Naive thymus-derived CD4-positive, alpha-beta T cell (primary cell): ENCODE results near the gene RAB19. TPM values are rescaled to one million over a fixed set of nuclear protein-coding genes. Genes with fewer than 3 reads are reported as not detected.

Experiments
- ATAC-seq: fragments of 150-1000 bp; cut with Tn5 transposase; 2 replicates; pipeline ENCODE4 v1.10.0; 2021; ENCODE audit warnings: mild to moderate bottlenecking, moderate library complexity
- CTCF ChIA-PET: fragments of 350-600 bp; sonication (Branson Sonifier 250); formaldehyde crosslinking; loops from one replicate; lab custom pipeline; 2021; ENCODE audit warnings: antibody characterized with exemption; lab: Charles Lee
- POLR2A ChIA-PET: fragments of 350-600 bp; sonication (Branson Sonifier 250); formaldehyde crosslinking; loops from one replicate; lab custom pipeline; 2021; ENCODE audit warnings: antibody characterized with exemption, inconsistent platforms; lab: Charles Lee
- DNase-seq, 9 donors: peaks; one replicate each; pipeline versions ENCODE4 v3.0.0 to v3.0.0-alpha.2; 2020 to 2022; ENCODE audit warnings: mixed read lengths in 1 of 9
- H3K27ac ChIP-seq: one replicate; pipeline ENCODE4 v1.7.0; 2013; ENCODE audit warnings: mild to moderate bottlenecking, low read depth, low read length, moderate library complexity
- H3K27me3 ChIP-seq, 2 donors: one replicate each; pipeline ENCODE4 v1.7.0; 2013; ENCODE audit warnings: low read length in 2 of 2, mild to moderate bottlenecking in 2 of 2, moderate library complexity in 2 of 2; ENCODE audit not compliant: control insufficient read depth in 2 of 2, insufficient read depth in 2 of 2
- H3K36me3 ChIP-seq, 3 experiments: 1 replicate in 2 of 3; 2 replicates in 1 of 3; pipeline ENCODE4 v1.7.0; 2013; ENCODE audit warnings: low read length in 3 of 3, mild to moderate bottlenecking in 3 of 3, moderate library complexity in 1 of 3; ENCODE audit not compliant: insufficient read depth in 3 of 3, control insufficient read depth in 2 of 3
- H3K4me1 ChIP-seq, 2 donors: one replicate each; pipeline ENCODE4 v1.7.0; 2013; ENCODE audit warnings: low read length in 2 of 2, mild to moderate bottlenecking in 2 of 2, moderate library complexity in 1 of 2; ENCODE audit not compliant: control insufficient read depth in 2 of 2, insufficient read depth in 2 of 2
- H3K4me3 ChIP-seq: 2 replicates; pipeline ENCODE4 v1.7.0; 2013; ENCODE audit warnings: mild to moderate bottlenecking, low read length
- H3K9me3 ChIP-seq, 3 experiments: 1 replicate in 2 of 3; 2 replicates in 1 of 3; pipeline ENCODE4 v1.7.0; 2013; ENCODE audit warnings: low read length in 3 of 3; ENCODE audit not compliant: control insufficient read depth in 2 of 3
- H3K27ac Mint-ChIP-seq, 9 donors: one replicate each; pipeline ENCODE4 v1.8.0; 2020 to 2022; ENCODE audit warnings: mixed read lengths in 9 of 9, mild to moderate bottlenecking in 8 of 9, moderate library complexity in 5 of 9, inconsistent platforms in 2 of 9
- H3K27me3 Mint-ChIP-seq, 5 donors: one replicate each; pipeline ENCODE4 v1.8.0; 2021 to 2022; ENCODE audit warnings: mixed read lengths in 5 of 5, mild to moderate bottlenecking in 1 of 5
- H3K36me3 Mint-ChIP-seq, 5 donors: one replicate each; pipeline ENCODE4 v1.8.0; 2020 to 2022; ENCODE audit warnings: mixed read lengths in 5 of 5, mild to moderate bottlenecking in 3 of 5, inconsistent platforms in 1 of 5
- H3K4me1 Mint-ChIP-seq, 7 donors: one replicate each; pipeline ENCODE4 v1.8.0; 2020 to 2022; ENCODE audit warnings: mixed read lengths in 7 of 7, mild to moderate bottlenecking in 3 of 7, inconsistent platforms in 1 of 7
- H3K4me3 Mint-ChIP-seq, 10 donors: one replicate each; pipeline ENCODE4 v1.8.0; 2020 to 2022; ENCODE audit warnings: mild to moderate bottlenecking in 10 of 10, mixed read lengths in 10 of 10, moderate library complexity in 6 of 10, inconsistent platforms in 2 of 10
- H3K9me3 Mint-ChIP-seq, 11 donors: one replicate each; pipeline ENCODE4 v1.8.0; 2020 to 2022; ENCODE audit warnings: mixed read lengths in 11 of 11, mild to moderate bottlenecking in 4 of 11, inconsistent platforms in 1 of 11, moderate library complexity in 1 of 11
- intact Hi-C, 2 donors: fragments of 100-400 bp; cut with micrococcal nuclease; formaldehyde crosslinking; loops; one replicate each; pipeline ENCODE4 v1.15.1; 2023
- polyA plus RNA-seq, 2 donors: library from polyadenylated mRNA; unstranded; fragments of 300-500 nt; fragmentation: Illumina TruSeq; gene quantifications; one replicate each; pipeline ENCODE4 v1.2.3, GENCODE V29; 2021
- total RNA-seq, 6 experiments: library from RNA in 5 of 6; stranded (reverse) in 5 of 6; gene quantifications; 1 replicate in 5 of 6; 2 replicates in 1 of 6; pipeline ENCODE4 v1.2.3 and lab custom pipeline; 2021 to 2026

The RAB19 gene
- total and polyA plus RNA-seq, 7 experiments from 2014 or later, result 1.8 to 13.3 (median 3.3) TPM

GRCh38 chr7:140425718-140426117, 21.9 kb downstream of the RAB19 start:
- H3K9me3 Mint-ChIP-seq, result peaks cover 0 to 2% (median 0%) of the 10 kb centered on the region in 11 donors
- DNase-seq (no peak), ATAC-seq (no peak)
- no peaks in the 10 kb centered on the region for H3K9me3 ChIP-seq
- no peaks in the 10 kb centered on the region for H3K4me1 ChIP-seq
- intact Hi-C loops, result no loop called here
- POLR2A ChIA-PET, result no interaction called here
- H3K27me3 Mint-ChIP-seq, result no peaks in the 10 kb centered on the region
- H3K36me3 ChIP-seq, result peaks cover 0 to 9% (median 0%) of the 10 kb centered on the region in 3 experiments
- H3K27ac Mint-ChIP-seq, result peak overlapping the region in 1 of 9 donors; percentile 41
- peaks cover 0 to 23% (median 9%) of the 10 kb centered on the region in 5 donors for H3K36me3 Mint-ChIP-seq
- H3K27me3 ChIP-seq, result no peaks in the 10 kb centered on the region
- no peak overlapping the region for H3K27ac ChIP-seq
- CTCF ChIA-PET, result no interaction called here
- H3K4me1 Mint-ChIP-seq, result no peaks in the 10 kb centered on the region
- H3K4me3 ChIP-seq, result no peak overlapping the region
- no peak overlapping the region for H3K4me3 Mint-ChIP-seq

- Mint-ChIP-seq H3K4me3 (no peak overlapping the region), H3K36me3 (peaks cover 0 to 23% (median 9%) of the 10 kb centered on the region in 5 donors), H3K27me3 (no peaks in the 10 kb centered on the region), H3K4me1 (no peaks in the 10 kb centered on the region), H3K9me3 (peaks cover 0 to 2% (median 0%) of the 10 kb centered on the region in 11 donors), H3K27ac (peak overlapping the region in 4 of 9 donors; percentile 29 to 52 (median 40))
- ChIA-PET POLR2A (no interaction called here), CTCF (interaction anchor here (1.1 kb wide), 1 partner anchor 48 kb away, joined by 3 read pairs; no protein-coding TSS in a partner anchor)
- Histone ChIP-seq H3K9me3 (no peaks in the 10 kb centered on the region), H3K4me3 (no peak overlapping the region), H3K27ac (no peak overlapping the region), H3K27me3 (no peaks in the 10 kb centered on the region), H3K36me3 (peaks cover 0 to 9% (median 0%) of the 10 kb centered on the region in 3 experiments), H3K4me1 (no peaks in the 10 kb centered on the region)
- no peak for DNase-seq
- no peak for ATAC-seq
- intact Hi-C loops, result no loop called here
Observed at GRCh38 chr7:140426130-140426529, 22.3 kb downstream of the RAB19 start.

- Histone ChIP-seq H3K27me3 (no peaks in the 10 kb centered on the region), H3K27ac (no peak overlapping the region), H3K4me1 (no peaks in the 10 kb centered on the region), H3K36me3 (no peaks in the 10 kb centered on the region), H3K9me3 (no peaks in the 10 kb centered on the region), H3K4me3 (no peak overlapping the region)
- no peaks in the 10 kb centered on the region for H3K4me1 Mint-ChIP-seq
- no peak overlapping the region for H3K27ac Mint-ChIP-seq
- no peak for DNase-seq
- no peak for ATAC-seq
- ChIA-PET CTCF (no interaction called here), POLR2A (interaction anchor here (1.0 kb wide), 1 partner anchor 15 kb away, joined by 4 read pairs; no protein-coding TSS in a partner anchor)
- H3K9me3 Mint-ChIP-seq, result no peaks in the 10 kb centered on the region
- no peak overlapping the region for H3K4me3 Mint-ChIP-seq
- H3K36me3 Mint-ChIP-seq, result no peaks in the 10 kb centered on the region
- peaks cover 0 to 7% (median 0%) of the 10 kb centered on the region in 5 donors for H3K27me3 Mint-ChIP-seq
- intact Hi-C loops, result no loop called here
Observed at GRCh38 chr7:140433396-140433795, 29.5 kb downstream of the RAB19 start.

- ChIA-PET POLR2A (no interaction called here), CTCF (no interaction called here)
- intact Hi-C loops, result no loop called here
- Histone ChIP-seq H3K27ac (no peak overlapping the region), H3K36me3 (no peaks in the 10 kb centered on the region), H3K4me3 (no peak overlapping the region), H3K9me3 (no peaks in the 10 kb centered on the region), H3K4me1 (no peaks in the 10 kb centered on the region), H3K27me3 (no peaks in the 10 kb centered on the region)
- Mint-ChIP-seq H3K27me3 (peaks cover 0 to 7% (median 0%) of the 10 kb centered on the region in 5 donors), H3K27ac (no peak overlapping the region), H3K4me3 (no peak overlapping the region), H3K36me3 (peaks cover 0 to 3% (median 0%) of the 10 kb centered on the region in 5 donors), H3K9me3 (no peaks in the 10 kb centered on the region), H3K4me1 (peaks cover 0 to 7% (median 0%) of the 10 kb centered on the region in 7 donors)
- no peak for ATAC-seq
- no peak for DNase-seq
Observed at GRCh38 chr7:140435252-140435895, 31.5 kb downstream of the RAB19 start.

- H3K27me3 Mint-ChIP-seq, result peaks cover 0 to 7% (median 0%) of the 10 kb centered on the region in 5 donors
- ATAC-seq, result no peak
- no peaks in the 10 kb centered on the region for H3K9me3 ChIP-seq
- no peaks in the 10 kb centered on the region for H3K9me3 Mint-ChIP-seq
- peaks cover 0 to 3% (median 0%) of the 10 kb centered on the region in 5 donors for H3K36me3 Mint-ChIP-seq
- no peak overlapping the region for H3K27ac Mint-ChIP-seq
- ChIA-PET CTCF (no interaction called here), POLR2A (no interaction called here)
- DNase-seq, result no peak
- intact Hi-C loops, result no loop called here
- H3K36me3 ChIP-seq, result no peaks in the 10 kb centered on the region
- H3K4me3 ChIP-seq, result no peak overlapping the region
- no peaks in the 10 kb centered on the region for H3K27me3 ChIP-seq
- no peak overlapping the region for H3K4me3 Mint-ChIP-seq
- H3K27ac ChIP-seq, result no peak overlapping the region
- H3K4me1 ChIP-seq, result no peaks in the 10 kb centered on the region
- peaks cover 0 to 11% (median 0%) of the 10 kb centered on the region in 7 donors for H3K4me1 Mint-ChIP-seq
Observed at GRCh38 chr7:140439359-140439758, 35.5 kb downstream of the RAB19 start.

- H3K27me3 ChIP-seq, result no peaks in the 10 kb centered on the region
- DNase-seq (no peak), ATAC-seq (no peak)
- no peaks in the 10 kb centered on the region for H3K36me3 ChIP-seq
- Mint-ChIP-seq H3K4me1 (peaks cover 0 to 11% (median 0%) of the 10 kb centered on the region in 7 donors), H3K9me3 (no peaks in the 10 kb centered on the region), H3K27me3 (peaks cover 0 to 7% (median 0%) of the 10 kb centered on the region in 5 donors), H3K27ac (no peak overlapping the region), H3K36me3 (peaks cover 0 to 3% (median 0%) of the 10 kb centered on the region in 5 donors), H3K4me3 (no peak overlapping the region)
- no peaks in the 10 kb centered on the region for H3K4me1 ChIP-seq
- intact Hi-C loops, result loop anchor here in 1 of 2 donors (5.0 kb wide), 1 partner anchor 38 kb away; the partner anchor contains the start of gene RAB19
- no peak overlapping the region for H3K27ac ChIP-seq
- no peaks in the 10 kb centered on the region for H3K9me3 ChIP-seq
- POLR2A ChIA-PET, result no interaction called here
- CTCF ChIA-PET, result interaction anchor here (0.8 kb wide), 1 partner anchor 281 kb away, joined by 3 read pairs; no protein-coding TSS in a partner anchor
- no peak overlapping the region for H3K4me3 ChIP-seq
Observed at GRCh38 chr7:140440593-140440992, 36.7 kb downstream of the RAB19 start.
